ENCODE results near the gene CHCHD6.

DNA sequence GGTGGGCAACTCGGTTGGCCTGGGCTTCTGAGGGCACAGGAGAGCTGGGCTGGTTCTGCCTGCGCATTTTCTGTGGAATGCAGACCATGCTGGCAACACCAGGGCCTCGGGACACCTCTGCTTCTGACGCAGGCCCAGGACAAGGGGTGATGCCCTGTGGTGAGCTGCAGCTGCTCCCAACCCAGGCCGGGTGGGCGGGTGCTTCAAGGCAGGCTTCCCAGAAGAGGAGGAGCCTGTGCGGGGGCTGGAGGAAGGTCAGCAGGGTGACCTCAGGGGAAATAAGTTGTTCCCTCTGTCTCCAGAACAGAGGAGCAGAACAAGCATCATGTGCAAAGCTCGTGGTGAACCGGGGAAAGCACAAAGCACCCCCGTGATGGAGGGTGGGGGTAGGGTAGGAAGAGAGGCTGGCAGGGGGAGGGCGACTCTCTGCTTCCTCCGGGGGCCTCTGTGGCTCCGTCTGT is 267.9 kb downstream of the CHCHD6 start:
- TF ChIP-seq, protein P1, sequence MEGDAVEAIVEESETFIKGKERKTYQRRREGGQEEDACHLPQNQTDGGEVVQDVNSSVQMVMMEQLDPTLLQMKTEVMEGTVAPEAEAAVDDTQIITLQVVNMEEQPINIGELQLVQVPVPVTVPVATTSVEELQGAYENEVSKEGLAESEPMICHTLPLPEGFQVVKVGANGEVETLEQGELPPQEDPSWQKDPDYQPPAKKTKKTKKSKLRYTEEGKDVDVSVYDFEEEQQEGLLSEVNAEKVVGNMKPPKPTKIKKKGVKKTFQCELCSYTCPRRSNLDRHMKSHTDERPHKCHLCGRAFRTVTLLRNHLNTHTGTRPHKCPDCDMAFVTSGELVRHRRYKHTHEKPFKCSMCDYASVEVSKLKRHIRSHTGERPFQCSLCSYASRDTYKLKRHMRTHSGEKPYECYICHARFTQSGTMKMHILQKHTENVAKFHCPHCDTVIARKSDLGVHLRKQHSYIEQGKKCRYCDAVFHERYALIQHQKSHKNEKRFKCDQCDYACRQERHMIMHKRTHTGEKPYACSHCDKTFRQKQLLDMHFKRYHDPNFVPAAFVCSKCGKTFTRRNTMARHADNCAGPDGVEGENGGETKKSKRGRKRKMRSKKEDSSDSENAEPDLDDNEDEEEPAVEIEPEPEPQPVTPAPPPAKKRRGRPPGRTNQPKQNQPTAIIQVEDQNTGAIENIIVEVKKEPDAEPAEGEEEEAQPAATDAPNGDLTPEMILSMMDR (IDR thresholded peaks at IDR 0.05 in 2 of 3, conservative IDR thresholded peaks at IDR 0.05 in 1 of 3; ENCODE audit: borderline replicate concordance in 1 of 3, insufficient read depth in 1 of 3, low read depth in 2 of 3, low read length in 2 of 3), result no peak
- TF ChIP-seq EZH2 (IDR thresholded peaks at IDR 0.05) (no peak), POLR2AphosphoS5 (IDR thresholded peaks at IDR 0.05; ENCODE audit: low read depth, low read length) (no peak), ZFX (IDR thresholded peaks at IDR 0.05) (no peak), ZNF274 (IDR thresholded peaks at IDR 0.05; ENCODE audit: low read depth, low read length) (no peak)

All from HCT116 (cell line).